H1 (cell line): ENCODE results near the gene CEP57L1. TPM values are rescaled to one million over a fixed set of nuclear protein-coding genes. Genes with fewer than 3 reads are reported as not detected.
"Not testable (repeated sequence)": the region's sequence is repeated elsewhere in the genome, so short reads cannot be mapped to it uniquely, and the experiment has no call there.

Experiments
- CTCF ChIA-PET: fragments of 300-600 bp; sonication (Branson Sonifier 250); formaldehyde crosslinking; loops from one replicate; lab custom pipeline; 2021; ENCODE audit not compliant: partially characterized antibody; lab: Charles Lee
- POLR2A ChIA-PET: fragments of 300-600 bp; sonication (Branson Sonifier 250); formaldehyde crosslinking; loops from one replicate; lab custom pipeline; 2021; ENCODE audit warnings: inconsistent platforms; ENCODE audit not compliant: partially characterized antibody; lab: Charles Lee
- DNase-seq, 2 experiments: peaks; one replicate each; pipeline versions ENCODE4 v3.0.0 to v3.0.0-alpha.2; 2010 to 2022; ENCODE audit warnings: low spot score in 2 of 2, low read depth in 1 of 2, mixed read lengths in 1 of 2
- FAIRE-seq: peaks from 2 replicates; lab custom pipeline; 2011; peaks lifted over from hg19 to GRCh38; lab: Jason Lieb, UNC
- H2AFZ ChIP-seq: 2 replicates; pipeline ENCODE4 v1.8.1; 2012; ENCODE audit warnings: low read length, inconsistent platforms
- H2AK5ac ChIP-seq: 2 replicates; pipeline ENCODE4 v1.6.1; 2013; ENCODE audit warnings: low read depth, low read length
- H2BK120ac ChIP-seq: replicated peaks from 2 replicates; pipeline ENCODE3; 2013; ENCODE audit warnings: low read depth, low read length, inconsistent platforms
- H2BK12ac ChIP-seq: 2 replicates; pipeline ENCODE4 v1.6.1; 2013; ENCODE audit warnings: low read depth, low read length
- H2BK15ac ChIP-seq: 2 replicates; pipeline ENCODE4 v1.6.1; 2013; ENCODE audit warnings: low read length
- H2BK20ac ChIP-seq: 2 replicates; pipeline ENCODE4 v1.6.1; 2013; ENCODE audit warnings: low read length
- H2BK5ac ChIP-seq: 2 replicates; pipeline ENCODE4 v1.6.1; 2013; ENCODE audit warnings: low read depth, low read length
- H3K14ac ChIP-seq: 2 replicates; pipeline ENCODE4 v1.6.1; 2013; ENCODE audit warnings: inconsistent platforms; ENCODE audit not compliant: insufficient read length
- H3K18ac ChIP-seq: 2 replicates; pipeline ENCODE4 v1.6.1; 2013; ENCODE audit warnings: low read length; ENCODE audit errors: extremely low read depth
- H3K23ac ChIP-seq: 2 replicates; pipeline ENCODE4 v1.6.1; 2013; ENCODE audit warnings: inconsistent platforms; ENCODE audit not compliant: insufficient read length
- H3K23me2 ChIP-seq: 2 replicates; pipeline ENCODE4 v1.6.1; 2013; ENCODE audit warnings: low read depth, low read length
- H3K27ac ChIP-seq: 2 replicates; pipeline ENCODE4 v1.6.1; 2011; ENCODE audit warnings: low read depth, low read length, inconsistent platforms
- H3K27me3 ChIP-seq, 4 experiments: replicated peaks in 1 of 4; 1 replicate in 1 of 4; 2 replicates in 3 of 4; pipeline versions ENCODE4 v1.6.1 to v1.8.1; 2011 to 2013; ENCODE audit warnings: low read length in 3 of 4, mild to moderate bottlenecking in 3 of 4, inconsistent platforms in 2 of 4, mixed read lengths in 2 of 4, moderate library complexity in 1 of 4; ENCODE audit not compliant: control insufficient read depth in 3 of 4, insufficient read depth in 3 of 4; ENCODE audit errors: extremely low read depth in 1 of 4
- H3K36me3 ChIP-seq, 4 experiments: 2 replicates each; pipeline versions ENCODE4 v1.6.1 to v1.8.1; 2011 to 2013; ENCODE audit warnings: mild to moderate bottlenecking in 4 of 4, low read length in 3 of 4, moderate library complexity in 2 of 4, control low read depth in 1 of 4, inconsistent platforms in 1 of 4; ENCODE audit not compliant: insufficient read depth in 4 of 4, control insufficient read depth in 2 of 4
- H3K4ac ChIP-seq: replicated peaks from 2 replicates; pipeline ENCODE3; 2013; ENCODE audit warnings: low read length, low read depth, mixed read lengths, inconsistent platforms; ENCODE audit not compliant: insufficient read length
- H3K4me1 ChIP-seq, 4 experiments: replicated peaks in 1 of 4; 1 replicate in 1 of 4; 2 replicates in 3 of 4; pipeline versions ENCODE4 v1.6.1 to v1.8.1; 2011 to 2013; ENCODE audit warnings: low read length in 3 of 4, inconsistent platforms in 2 of 4, mixed read lengths in 1 of 4; ENCODE audit not compliant: insufficient read depth in 4 of 4, control insufficient read depth in 3 of 4
- H3K4me2 ChIP-seq, 2 experiments: 2 replicates each; pipeline versions ENCODE4 v1.6.1 to v1.8.1; 2011 to 2013; ENCODE audit warnings: low read depth in 2 of 2, low read length in 2 of 2, control low read depth in 1 of 2, inconsistent platforms in 1 of 2, mild to moderate bottlenecking in 1 of 2; ENCODE audit not compliant: insufficient read depth in 1 of 2
- H3K4me3 ChIP-seq, 4 experiments: fragments of 200-600, 300-600 bp in 1 of 4; sonication (generic), shearing (Covaris generic), sonication (Bioruptor Twin) in 1 of 4; 2 replicates each; pipeline versions ENCODE4 v1.5.1 to v1.8.1; 2011 to 2016; ENCODE audit warnings: low read length in 4 of 4, low read depth in 3 of 4, control low read depth in 2 of 4, inconsistent platforms in 2 of 4, mild to moderate bottlenecking in 2 of 4, mixed read lengths in 1 of 4, moderate library complexity in 1 of 4; ENCODE audit not compliant: insufficient read depth in 2 of 4; ENCODE audit errors: extremely low read depth in 1 of 4
- H3K56ac ChIP-seq: replicated peaks from 2 replicates; pipeline ENCODE3; 2013; ENCODE audit warnings: low read depth, mild to moderate bottlenecking, mixed read lengths, low read length, inconsistent platforms; ENCODE audit not compliant: insufficient read length
- H3K79me1 ChIP-seq: 2 replicates; pipeline ENCODE4 v1.6.1; 2013; ENCODE audit warnings: low read depth, low read length, control low read depth
- H3K79me2 ChIP-seq, 2 experiments: 2 replicates each; pipeline versions ENCODE4 v1.6.1 to v1.8.1; 2012 to 2013; ENCODE audit warnings: low read length in 2 of 2, mild to moderate bottlenecking in 2 of 2, inconsistent platforms in 1 of 2; ENCODE audit not compliant: insufficient read depth in 2 of 2, control insufficient read depth in 1 of 2
- H3K9ac ChIP-seq, 4 experiments: replicated peaks in 1 of 4; 1 replicate in 1 of 4; 2 replicates in 3 of 4; pipeline versions ENCODE4 v1.6.1 to v1.8.1; 2011 to 2013; ENCODE audit warnings: low read depth in 3 of 4, low read length in 3 of 4, control low read depth in 2 of 4, mild to moderate bottlenecking in 2 of 4, moderate library complexity in 2 of 4, inconsistent platforms in 1 of 4; ENCODE audit errors: extremely low read depth in 1 of 4
- H3K9me3 ChIP-seq, 2 experiments: 2 replicates each; pipeline versions ENCODE4 v1.6.1 to v1.8.1; 2012 to 2013; ENCODE audit warnings: mild to moderate bottlenecking in 2 of 2, moderate library complexity in 2 of 2, control low read depth in 1 of 2, inconsistent platforms in 1 of 2, low read depth in 1 of 2, low read length in 1 of 2, mixed read lengths in 1 of 2; ENCODE audit not compliant: insufficient read depth in 2 of 2
- H4K20me1 ChIP-seq, 2 experiments: replicated peaks in 1 of 2; 2 replicates each; pipeline versions ENCODE3 to v1.8.1; 2011 to 2013; ENCODE audit warnings: inconsistent platforms in 2 of 2, low read length in 2 of 2, mild to moderate bottlenecking in 1 of 2; ENCODE audit not compliant: insufficient read depth in 2 of 2, control insufficient read depth in 1 of 2
- H4K5ac ChIP-seq: 2 replicates; pipeline ENCODE4 v1.6.1; 2013; ENCODE audit warnings: low read length, low read depth, mixed read lengths, inconsistent platforms; ENCODE audit not compliant: insufficient read length
- H4K8ac ChIP-seq: 2 replicates; pipeline ENCODE4 v1.8.0; 2013; ENCODE audit warnings: mild to moderate bottlenecking, moderate library complexity, low read length, inconsistent platforms; ENCODE audit not compliant: insufficient read depth; ENCODE audit errors: extremely low read depth
- H4K91ac ChIP-seq: replicated peaks from 2 replicates; pipeline ENCODE3; 2013; ENCODE audit warnings: low read length, mixed read lengths, inconsistent platforms; ENCODE audit not compliant: insufficient read length
- WGBS, 2 experiments: shearing (Covaris generic) in 1 of 2; methylation state at CpG; one replicate each; pipeline versions ENCODE4 v1.1.6 to v1.1.7; 2013 to 2015; ENCODE audit warnings: low lambda C conversion rate in 2 of 2, mixed read lengths in 2 of 2, inconsistent platforms in 1 of 2, low coverage in 1 of 2, missing lambda C conversion rate in 1 of 2; ENCODE audit not compliant: insufficient replicate concordance in 2 of 2, insufficient coverage in 1 of 2, insufficient read length in 1 of 2; ENCODE audit errors: extremely low coverage in 1 of 2, missing lambda C conversion rate in 1 of 2; 5-methylcytosine and 5-hydroxymethylcytosine counted together
- polyA plus RNA-seq, 7 experiments: library from polyadenylated mRNA; depleted of rRNA in 3 of 7; stranded (reverse) in 5 of 7; unstranded in 2 of 7; fragments of >200 nt in 5 of 7; fragments of 200-250 nt in 2 of 7; gene quantifications; 1 replicate in 5 of 7; 2 replicates in 1 of 7; 4 replicates in 1 of 7; pipeline versions ENCODE4 v1.2.1 to v1.2.3, GENCODE V29; 2011 to 2013; ENCODE audit warnings: missing spikeins in 2 of 7, mixed read lengths in 2 of 7
- total RNA-seq: library from RNA; stranded (reverse); fragmentation: NEBNext Ultra II Directional; extraction: Animal tissue kit (Norgen Biotek cat#: 25700); gene quantifications from 2 replicates; pipeline ENCODE4 v1.2.1, GENCODE V29; 2021

CEP57L1 gene
- total and polyA plus RNA-seq, 2 of the 8 experiments (the other 6 are each of a cell fraction or from before 2014, with no cell fraction given): 3.6 to 11.5 TPM

DNA sequence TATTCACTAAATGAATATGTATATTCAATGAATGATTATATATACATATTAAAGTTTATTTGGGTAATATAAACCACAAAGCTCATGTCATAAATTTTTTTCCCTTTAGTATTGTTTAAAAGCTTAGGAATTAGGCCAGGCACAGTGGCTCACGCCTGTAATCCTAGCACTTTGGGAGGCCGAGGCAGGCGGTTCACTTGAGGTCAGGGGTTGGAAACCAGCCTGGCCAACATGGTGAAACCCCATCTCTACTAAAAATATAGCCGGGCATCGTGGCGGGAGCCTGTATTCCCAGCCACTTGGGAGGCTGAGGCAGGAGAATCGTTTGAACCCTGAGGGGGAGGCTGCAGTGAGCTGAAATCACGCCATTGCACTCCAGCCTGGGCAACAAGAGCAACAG is 11.2 kb upstream of the CEP57L1 start:
- not testable (repeated sequence) for H2AFZ ChIP-seq, H2BK120ac ChIP-seq, H3K27ac ChIP-seq, FAIRE-seq, H4K8ac ChIP-seq, H4K5ac ChIP-seq, H3K14ac ChIP-seq, H3K56ac ChIP-seq, H3K23ac ChIP-seq, H3K9ac ChIP-seq, H3K27me3 ChIP-seq, H3K36me3 ChIP-seq, H3K4me2 ChIP-seq, H2BK12ac ChIP-seq, H3K4ac ChIP-seq, H3K4me1 ChIP-seq, H4K91ac ChIP-seq, H3K4me3 ChIP-seq, DNase-seq, H2AK5ac ChIP-seq, H4K20me1 ChIP-seq, H2BK15ac ChIP-seq, H3K79me2 ChIP-seq, H3K18ac ChIP-seq, H3K9me3 ChIP-seq, H2BK20ac ChIP-seq, H2BK5ac ChIP-seq, H3K79me1 ChIP-seq, H3K23me2 ChIP-seq
- 88% methylated on average over 8 of the region's 8 CpGs; no CpG with 5 or more reads in 1 of the 2 experiments for WGBS, 2 experiments
- CTCF ChIA-PET: interaction anchor here (1.5 to 1.8 kb wide), 2 partner anchors 9 to 559 kb away, joined by 4 read pairs; no protein-coding TSS in a partner anchor
- POLR2A ChIA-PET: interaction anchor here (1.0 kb wide), 1 partner anchor 10 kb away, joined by 3 read pairs; no protein-coding TSS in a partner anchor
